SK-N-MC (cell line): ENCODE measurements around the gene SEPTIN3.

Source experiments
- EZH2 ChIP-seq: fragments of 200-600 bp; sonication (generic); IDR thresholded peaks from one replicate; pipeline ENCODE4 v1.6.1; 2017; ENCODE audit warnings: antibody characterized with exemption
- FOXP2 ChIP-seq: optimal IDR thresholded peaks from 2 replicates; pipeline ENCODE3; 2011; ENCODE audit warnings: mild to moderate bottlenecking, moderate library complexity; ENCODE audit not compliant: insufficient read depth; ENCODE audit errors: extremely low read length, control extremely low read depth
- POLR2AphosphoS5 ChIP-seq: IDR thresholded peaks from 2 replicates; pipeline ENCODE4 v1.6.1; 2012; ENCODE audit warnings: mild to moderate bottlenecking, low read depth, low read length, borderline replicate concordance

- TF ChIP-seq EZH2 = no peak
- no peak for TF ChIP-seq POLR2AphosphoS5
- no peak for TF ChIP-seq FOXP2
These were observed 14.5 kb downstream of the SEPTIN3 start for GRCh38 chr22:41983513-41984405.
